ENCODE measurements around the gene ACYP2. TPM values are rescaled to one million over a fixed set of nuclear protein-coding genes. Genes with fewer than 3 reads are reported as not detected.

ACYP2 gene
- total RNA-seq, 1 donor, result 9.0 TPM

DNA sequence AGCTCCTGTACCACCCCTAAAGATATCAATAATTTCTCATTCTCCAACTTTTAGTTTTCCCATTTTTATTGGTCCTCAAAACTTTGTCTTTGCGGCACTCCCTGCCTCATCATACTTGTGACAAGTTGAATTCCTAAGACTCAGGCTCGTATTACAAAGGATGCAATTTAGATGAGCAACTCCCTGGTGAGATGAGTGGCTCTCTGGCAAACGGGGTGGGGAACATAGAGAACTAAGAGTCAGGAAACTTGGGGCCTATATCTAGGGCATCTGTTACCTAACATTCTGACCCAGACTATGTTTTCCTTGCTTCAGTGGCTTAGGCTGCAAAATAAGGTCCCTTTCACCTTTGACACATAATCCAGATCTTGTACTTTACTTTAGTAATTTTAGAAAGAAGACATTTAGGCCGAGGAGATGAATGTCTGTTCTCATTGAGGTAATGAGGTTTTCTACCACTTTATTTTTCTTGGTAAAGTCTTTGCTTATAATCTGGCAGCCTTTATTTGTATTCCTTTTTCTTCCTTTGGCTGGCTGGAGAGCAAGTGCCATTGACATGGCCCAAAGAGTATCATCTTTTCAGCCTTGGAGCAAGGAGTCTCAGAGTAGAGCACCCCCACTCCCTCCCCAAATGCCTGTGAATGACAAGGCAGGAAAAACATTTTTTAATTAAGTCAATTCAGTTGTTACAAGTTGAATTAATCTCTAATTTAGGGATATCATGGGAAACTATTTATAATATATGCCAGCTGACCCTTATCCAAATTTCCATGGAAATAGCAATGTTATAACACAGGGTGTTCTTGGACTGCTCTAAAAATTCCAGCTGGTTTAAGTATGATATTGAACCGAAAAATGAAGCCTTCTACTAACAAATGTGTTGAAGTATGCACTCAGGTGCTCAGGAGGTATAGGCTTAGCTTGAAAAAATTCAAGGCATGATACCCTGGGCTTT is 125.4 kb downstream of the ACYP2 start:
- no peaks in the 10 kb centered on the region for H3K27me3 ChIP-seq (ENCODE audit: insufficient read depth, low read length)
- peak overlapping the region; percentile 85 for H3K27ac ChIP-seq (ENCODE audit: low read depth, low read length)
- H3K4me1 ChIP-seq (ENCODE audit: insufficient read depth, low read length), result peaks cover 26% of the 10 kb centered on the region
- H3K9me3 ChIP-seq (ENCODE audit: low read depth, low read length), result no peaks in the 10 kb centered on the region
- no peak overlapping the region for H2AFZ ChIP-seq (ENCODE audit: low read length)
- TF ChIP-seq, protein P1, sequence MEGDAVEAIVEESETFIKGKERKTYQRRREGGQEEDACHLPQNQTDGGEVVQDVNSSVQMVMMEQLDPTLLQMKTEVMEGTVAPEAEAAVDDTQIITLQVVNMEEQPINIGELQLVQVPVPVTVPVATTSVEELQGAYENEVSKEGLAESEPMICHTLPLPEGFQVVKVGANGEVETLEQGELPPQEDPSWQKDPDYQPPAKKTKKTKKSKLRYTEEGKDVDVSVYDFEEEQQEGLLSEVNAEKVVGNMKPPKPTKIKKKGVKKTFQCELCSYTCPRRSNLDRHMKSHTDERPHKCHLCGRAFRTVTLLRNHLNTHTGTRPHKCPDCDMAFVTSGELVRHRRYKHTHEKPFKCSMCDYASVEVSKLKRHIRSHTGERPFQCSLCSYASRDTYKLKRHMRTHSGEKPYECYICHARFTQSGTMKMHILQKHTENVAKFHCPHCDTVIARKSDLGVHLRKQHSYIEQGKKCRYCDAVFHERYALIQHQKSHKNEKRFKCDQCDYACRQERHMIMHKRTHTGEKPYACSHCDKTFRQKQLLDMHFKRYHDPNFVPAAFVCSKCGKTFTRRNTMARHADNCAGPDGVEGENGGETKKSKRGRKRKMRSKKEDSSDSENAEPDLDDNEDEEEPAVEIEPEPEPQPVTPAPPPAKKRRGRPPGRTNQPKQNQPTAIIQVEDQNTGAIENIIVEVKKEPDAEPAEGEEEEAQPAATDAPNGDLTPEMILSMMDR (IDR thresholded peaks at IDR 0.05; ENCODE audit: extremely low read depth, low read depth, low read length), result no peak
- no peaks in the 10 kb centered on the region for H4K20me1 ChIP-seq (ENCODE audit: insufficient read depth, low read length)
- peak overlapping the region; percentile 47 for H3K4me2 ChIP-seq (ENCODE audit: insufficient read depth, low read length)
- H3K79me2 ChIP-seq (ENCODE audit: insufficient read depth, low read length), result no peaks in the 10 kb centered on the region
- no peak for DNase-seq (ENCODE audit: insufficient read length, low spot score, missing footprints)
- H3K36me3 ChIP-seq (ENCODE audit: insufficient read depth, low read length), result no peaks in the 10 kb centered on the region
- H3K4me3 ChIP-seq (ENCODE audit: insufficient read depth, low read length), result no peak overlapping the region

DNA sequence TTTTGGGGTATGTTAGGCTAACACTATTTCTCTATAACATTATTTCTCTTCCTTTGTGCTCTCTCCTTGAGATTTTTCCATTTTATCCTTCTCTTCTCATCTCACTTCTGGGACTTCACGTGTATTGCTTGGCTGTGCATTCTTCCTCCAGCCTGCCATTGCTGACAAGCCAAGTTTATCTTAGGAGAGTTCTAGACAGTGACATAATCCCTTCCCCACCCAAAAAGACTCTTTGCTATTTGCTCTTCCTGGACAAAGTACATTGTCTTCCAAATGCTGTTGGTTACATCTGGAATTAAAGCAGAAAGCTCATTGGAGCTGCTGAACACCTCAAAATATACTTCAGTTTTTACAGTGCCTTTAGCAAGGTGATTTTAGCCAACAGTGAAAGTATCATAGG is 131.7 kb downstream of the ACYP2 start:
- Histone ChIP-seq H3K4me2 (ENCODE audit: insufficient read depth, low read length) (no peak overlapping the region), H3K27ac (ENCODE audit: low read depth, low read length) (no peak overlapping the region), H3K4me3 (ENCODE audit: insufficient read depth, low read length) (no peak overlapping the region), H3K79me2 (ENCODE audit: insufficient read depth, low read length) (no peaks in the 10 kb centered on the region), H3K36me3 (ENCODE audit: insufficient read depth, low read length) (no peaks in the 10 kb centered on the region), H3K27me3 (ENCODE audit: insufficient read depth, low read length) (no peaks in the 10 kb centered on the region), H3K9me3 (ENCODE audit: low read depth, low read length) (no peaks in the 10 kb centered on the region), H4K20me1 (ENCODE audit: insufficient read depth, low read length) (no peaks in the 10 kb centered on the region), H3K4me1 (ENCODE audit: insufficient read depth, low read length) (no peaks in the 10 kb centered on the region), H2AFZ (ENCODE audit: low read length) (no peak overlapping the region)
- DNase-seq (ENCODE audit: insufficient read length, low spot score, missing footprints), result no peak
- TF ChIP-seq, protein P1 (IDR thresholded peaks at IDR 0.05; ENCODE audit: extremely low read depth, low read depth, low read length), result no peak

DNA sequence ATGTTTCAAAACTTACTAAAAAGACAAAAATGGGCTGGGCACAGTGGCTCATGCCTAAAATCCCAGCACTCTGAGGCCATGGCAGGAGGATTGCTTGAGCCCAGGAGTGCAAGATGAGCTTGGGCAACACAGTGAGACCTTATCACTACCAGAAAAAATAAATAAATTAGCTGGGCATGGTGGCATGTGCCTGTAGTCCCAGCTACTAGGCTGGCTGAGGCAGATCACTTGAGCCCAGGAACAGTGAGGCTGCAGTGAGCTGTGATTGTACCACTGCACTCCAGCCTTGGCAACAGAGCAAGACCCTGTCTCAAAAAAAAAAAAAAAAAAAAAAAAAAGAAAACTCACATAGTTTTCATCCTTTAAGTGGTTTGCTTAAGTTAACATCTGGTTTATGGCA is 134.2 kb downstream of the ACYP2 start:
- DNase-seq (ENCODE audit: insufficient read length, low spot score, missing footprints), result no peak
- H3K4me2 ChIP-seq (ENCODE audit: insufficient read depth, low read length), result no peak overlapping the region
- no peak overlapping the region for H3K4me3 ChIP-seq (ENCODE audit: insufficient read depth, low read length)
- no peaks in the 10 kb centered on the region for H4K20me1 ChIP-seq (ENCODE audit: insufficient read depth, low read length)
- no peaks in the 10 kb centered on the region for H3K4me1 ChIP-seq (ENCODE audit: insufficient read depth, low read length)
- no peak overlapping the region for H3K27ac ChIP-seq (ENCODE audit: low read depth, low read length)
- TF ChIP-seq, protein P1 (IDR thresholded peaks at IDR 0.05; ENCODE audit: extremely low read depth, low read depth, low read length), result no peak
- H2AFZ ChIP-seq (ENCODE audit: low read length), result no peak overlapping the region
- no peaks in the 10 kb centered on the region for H3K36me3 ChIP-seq (ENCODE audit: insufficient read depth, low read length)
- no peaks in the 10 kb centered on the region for H3K9me3 ChIP-seq (ENCODE audit: low read depth, low read length)
- H3K27me3 ChIP-seq (ENCODE audit: insufficient read depth, low read length), result no peaks in the 10 kb centered on the region
- no peaks in the 10 kb centered on the region for H3K79me2 ChIP-seq (ENCODE audit: insufficient read depth, low read length)

DNA sequence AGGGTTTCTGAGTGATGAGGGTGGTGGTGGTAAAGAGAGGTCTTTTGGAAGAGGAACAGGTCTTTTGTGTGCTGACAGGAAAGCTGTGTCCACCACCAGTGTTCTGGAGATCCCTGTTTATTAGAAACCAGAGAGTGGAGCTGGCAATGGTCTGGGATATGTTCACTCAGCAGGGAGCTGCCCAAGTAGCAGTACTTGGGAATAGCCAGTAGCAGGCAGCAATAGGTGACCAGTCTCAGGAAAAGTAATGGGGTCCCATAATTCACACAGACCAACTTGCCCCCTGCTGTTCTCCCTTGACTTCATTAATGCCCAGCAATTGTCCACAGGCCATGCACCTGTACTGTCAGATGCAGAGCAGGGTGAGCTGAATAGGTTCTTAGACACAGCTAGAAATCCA is 138.8 kb downstream of the ACYP2 start:
- no peaks in the 10 kb centered on the region for H3K36me3 ChIP-seq (ENCODE audit: insufficient read depth, low read length)
- no peak overlapping the region for H3K4me2 ChIP-seq (ENCODE audit: insufficient read depth, low read length)
- peaks cover 10% of the 10 kb centered on the region for H3K4me1 ChIP-seq (ENCODE audit: insufficient read depth, low read length)
- no peak for DNase-seq (ENCODE audit: insufficient read length, low spot score, missing footprints)
- no peaks in the 10 kb centered on the region for H3K79me2 ChIP-seq (ENCODE audit: insufficient read depth, low read length)
- no peaks in the 10 kb centered on the region for H3K27me3 ChIP-seq (ENCODE audit: insufficient read depth, low read length)
- no peaks in the 10 kb centered on the region for H4K20me1 ChIP-seq (ENCODE audit: insufficient read depth, low read length)
- TF ChIP-seq, protein P1 (IDR thresholded peaks at IDR 0.05; ENCODE audit: extremely low read depth, low read depth, low read length), result peak; percentile 13
- H2AFZ ChIP-seq (ENCODE audit: low read length), result no peak overlapping the region
- H3K4me3 ChIP-seq (ENCODE audit: insufficient read depth, low read length), result no peak overlapping the region
- H3K27ac ChIP-seq (ENCODE audit: low read depth, low read length), result no peak overlapping the region
- no peaks in the 10 kb centered on the region for H3K9me3 ChIP-seq (ENCODE audit: low read depth, low read length)
